ENCODE results near the gene ACTL8. TPM values are rescaled to one million over a fixed set of nuclear protein-coding genes. Genes with fewer than 3 reads are reported as not detected.

The ACTL8 gene
- total RNA-seq, 3 donors from 2014 or later, result not detected

GRCh38 chr1:17795081-17795809 is 40.1 kb downstream of the ACTL8 start:
- Mint-ChIP-seq H3K27me3 (ENCODE audit: low read depth) (peaks cover 14% of the 10 kb centered on the region), H3K9me3 (no peaks in the 10 kb centered on the region), H3K36me3 (ENCODE audit: insufficient read depth) (no peaks in the 10 kb centered on the region), H3K4me1 (ENCODE audit: low read depth) (no peaks in the 10 kb centered on the region), H3K4me3 (no peak overlapping the region)
- DNase-seq, result no peak
- ATAC-seq, result no peak

- Mint-ChIP-seq H3K36me3 (ENCODE audit: insufficient read depth) (no peaks in the 10 kb centered on the region), H3K4me1 (ENCODE audit: low read depth) (no peaks in the 10 kb centered on the region)
Observed at GRCh38 chr1:17795836-17796645, 40.9 kb downstream of the ACTL8 start.

GRCh38 chr1:17797478-17797877 is 42.3 kb downstream of the ACTL8 start:
- Mint-ChIP-seq H3K4me1 (ENCODE audit: low read depth) (no peaks in the 10 kb centered on the region), H3K4me3 (no peak overlapping the region), H3K36me3 (ENCODE audit: insufficient read depth) (no peaks in the 10 kb centered on the region), H3K9me3 (no peaks in the 10 kb centered on the region), H3K27me3 (ENCODE audit: low read depth) (peaks cover 10% of the 10 kb centered on the region)
- ATAC-seq (no peak), DNase-seq (no peak)

More at GRCh38 chr1:17795836-17796645, 40.9 kb downstream of the ACTL8 start:
- ATAC-seq (no peak), DNase-seq (no peak)
- peaks cover 14% of the 10 kb centered on the region for H3K27me3 Mint-ChIP-seq (ENCODE audit: low read depth)
- H3K9me3 Mint-ChIP-seq, result no peaks in the 10 kb centered on the region
- H3K4me3 Mint-ChIP-seq, result no peak overlapping the region

DNA sequence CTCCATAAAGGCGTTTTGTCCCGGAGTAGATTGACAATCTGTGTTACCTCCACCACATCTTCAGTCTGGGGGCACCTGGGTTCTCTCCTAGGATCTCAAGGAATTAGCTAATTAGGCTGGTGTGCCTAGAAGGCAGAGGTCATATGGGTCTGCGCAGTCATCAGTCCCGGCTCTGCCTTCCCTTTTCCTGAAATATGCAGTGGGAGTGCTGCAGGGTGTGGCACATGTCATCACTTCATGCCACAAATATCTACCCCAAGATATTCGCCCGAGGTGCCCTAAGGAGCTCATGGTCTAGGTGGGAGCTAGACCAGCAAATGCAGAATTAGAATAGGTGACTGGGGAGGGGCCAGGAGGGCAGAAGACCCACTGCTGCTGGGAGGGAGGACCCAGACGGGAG is 42.9 kb downstream of the ACTL8 start:
- Mint-ChIP-seq H3K36me3 (ENCODE audit: insufficient read depth) (no peaks in the 10 kb centered on the region), H3K4me1 (ENCODE audit: low read depth) (no peaks in the 10 kb centered on the region), H3K4me3 (no peak overlapping the region), H3K27me3 (ENCODE audit: low read depth) (peaks cover 8% of the 10 kb centered on the region), H3K9me3 (no peaks in the 10 kb centered on the region)
- DNase-seq, result no peak
- ATAC-seq, result no peak

- ATAC-seq, result no peak
- no peak for DNase-seq
- Mint-ChIP-seq H3K4me1 (ENCODE audit: low read depth) (no peaks in the 10 kb centered on the region), H3K4me3 (no peak overlapping the region), H3K9me3 (no peaks in the 10 kb centered on the region), H3K36me3 (ENCODE audit: insufficient read depth) (no peaks in the 10 kb centered on the region), H3K27me3 (ENCODE audit: low read depth) (peaks cover 8% of the 10 kb centered on the region)
Observed at GRCh38 chr1:17798799-17799382, 43.8 kb downstream of the ACTL8 start.

DNA sequence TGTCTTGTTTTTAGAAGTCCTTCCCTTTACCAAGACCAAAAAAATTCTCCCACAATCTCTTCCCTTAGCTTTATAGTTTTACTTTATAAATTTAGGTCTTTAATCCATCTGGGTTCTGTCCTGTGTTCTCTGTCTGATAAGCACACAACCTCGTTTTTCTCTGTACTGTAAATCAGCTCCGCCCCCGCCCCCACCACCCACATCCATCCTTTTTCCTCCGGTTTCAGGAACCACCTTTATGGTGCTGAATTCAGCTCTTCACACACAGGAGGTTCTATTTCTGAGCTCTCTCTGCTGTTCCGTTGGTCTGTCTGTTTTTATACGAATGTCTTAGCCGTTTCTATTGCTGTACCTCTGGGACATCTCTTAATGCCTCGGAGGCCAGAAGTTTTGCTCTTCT is 44.5 kb downstream of the ACTL8 start:
- H3K4me1 Mint-ChIP-seq (ENCODE audit: low read depth), result no peaks in the 10 kb centered on the region
- H3K27me3 Mint-ChIP-seq (ENCODE audit: low read depth), result peaks cover 6% of the 10 kb centered on the region
- no peak overlapping the region for H3K4me3 Mint-ChIP-seq
- H3K36me3 Mint-ChIP-seq (ENCODE audit: insufficient read depth), result no peaks in the 10 kb centered on the region
- DNase-seq (no peak), ATAC-seq (no peak)
- no peaks in the 10 kb centered on the region for H3K9me3 Mint-ChIP-seq

GRCh38 chr1:17802164-17802563 is 47.0 kb downstream of the ACTL8 start:
- H3K4me1 Mint-ChIP-seq (ENCODE audit: low read depth), result no peaks in the 10 kb centered on the region
- H3K4me3 Mint-ChIP-seq, result no peak overlapping the region
- ATAC-seq (no peak), DNase-seq (no peak)
- peaks cover 11% of the 10 kb centered on the region for H3K27me3 Mint-ChIP-seq (ENCODE audit: low read depth)
- no peaks in the 10 kb centered on the region for H3K36me3 Mint-ChIP-seq (ENCODE audit: insufficient read depth)
- no peaks in the 10 kb centered on the region for H3K9me3 Mint-ChIP-seq

GRCh38 chr1:17802945-17803344 is 47.8 kb downstream of the ACTL8 start:
- Mint-ChIP-seq H3K36me3 (ENCODE audit: insufficient read depth) (no peaks in the 10 kb centered on the region), H3K4me1 (ENCODE audit: low read depth) (no peaks in the 10 kb centered on the region), H3K4me3 (no peak overlapping the region), H3K27me3 (ENCODE audit: low read depth) (peaks cover 15% of the 10 kb centered on the region), H3K9me3 (no peaks in the 10 kb centered on the region)
- no peak for ATAC-seq
- no peak for DNase-seq

- Mint-ChIP-seq H3K27me3 (ENCODE audit: low read depth) (peaks cover 11% of the 10 kb centered on the region), H3K36me3 (ENCODE audit: insufficient read depth) (no peaks in the 10 kb centered on the region), H3K4me3 (no peak overlapping the region), H3K4me1 (ENCODE audit: low read depth) (no peaks in the 10 kb centered on the region), H3K9me3 (peaks cover 1% of the 10 kb centered on the region)
- DNase-seq, result no peak
- no peak for ATAC-seq
Observed at GRCh38 chr1:17805869-17806684, 50.9 kb downstream of the ACTL8 start.

DNA sequence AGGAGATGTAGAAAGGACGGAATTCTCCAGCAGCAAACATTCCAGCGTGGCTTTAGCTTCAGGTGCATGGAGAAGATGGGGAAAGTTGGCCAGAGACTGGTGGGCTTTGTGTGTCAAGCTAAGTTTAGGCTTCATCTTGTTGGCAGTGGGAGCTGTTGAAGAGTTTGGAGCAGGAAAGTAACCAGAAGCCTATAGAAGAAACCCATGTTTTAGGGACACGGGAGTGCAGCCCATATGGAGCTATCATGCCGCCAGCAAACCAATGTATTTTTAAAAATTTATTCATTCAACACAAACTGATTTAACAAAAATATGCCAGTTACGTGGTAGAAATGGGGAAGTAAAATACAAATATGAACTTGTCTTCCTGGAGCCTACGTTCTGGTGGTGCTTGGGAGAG is 53.7 kb downstream of the ACTL8 start:
- no peak overlapping the region for H3K4me3 Mint-ChIP-seq
- H3K27me3 Mint-ChIP-seq (ENCODE audit: low read depth), result peaks cover 11% of the 10 kb centered on the region
- peaks cover 4% of the 10 kb centered on the region for H3K9me3 Mint-ChIP-seq
- no peaks in the 10 kb centered on the region for H3K4me1 Mint-ChIP-seq (ENCODE audit: low read depth)
- DNase-seq (no peak), ATAC-seq (no peak)
- H3K36me3 Mint-ChIP-seq (ENCODE audit: insufficient read depth), result no peaks in the 10 kb centered on the region

- DNase-seq (no peak), ATAC-seq (no peak)
- Mint-ChIP-seq H3K27me3 (ENCODE audit: low read depth) (peaks cover 8% of the 10 kb centered on the region), H3K4me3 (no peak overlapping the region), H3K4me1 (ENCODE audit: low read depth) (no peaks in the 10 kb centered on the region), H3K9me3 (peaks cover 16% of the 10 kb centered on the region), H3K36me3 (ENCODE audit: insufficient read depth) (no peaks in the 10 kb centered on the region)
Observed at GRCh38 chr1:17810668-17811067, 55.5 kb downstream of the ACTL8 start.

GRCh38 chr1:17816511-17816910 is 61.4 kb downstream of the ACTL8 start:
- ATAC-seq (no peak), DNase-seq (no peak)
- no peaks in the 10 kb centered on the region for H3K36me3 Mint-ChIP-seq (ENCODE audit: insufficient read depth)
- peaks cover 10% of the 10 kb centered on the region for H3K27me3 Mint-ChIP-seq (ENCODE audit: low read depth)
- H3K9me3 Mint-ChIP-seq, result peaks cover 20% of the 10 kb centered on the region
- no peaks in the 10 kb centered on the region for H3K4me1 Mint-ChIP-seq (ENCODE audit: low read depth)
- no peak overlapping the region for H3K4me3 Mint-ChIP-seq

- DNase-seq (no peak), ATAC-seq (no peak)
- Mint-ChIP-seq H3K4me1 (ENCODE audit: low read depth) (no peaks in the 10 kb centered on the region), H3K4me3 (no peak overlapping the region), H3K36me3 (ENCODE audit: insufficient read depth) (no peaks in the 10 kb centered on the region), H3K27me3 (ENCODE audit: low read depth) (peaks cover 19% of the 10 kb centered on the region), H3K9me3 (peaks cover 20% of the 10 kb centered on the region)
Observed at GRCh38 chr1:17819129-17819802, 64.1 kb downstream of the ACTL8 start.

DNA sequence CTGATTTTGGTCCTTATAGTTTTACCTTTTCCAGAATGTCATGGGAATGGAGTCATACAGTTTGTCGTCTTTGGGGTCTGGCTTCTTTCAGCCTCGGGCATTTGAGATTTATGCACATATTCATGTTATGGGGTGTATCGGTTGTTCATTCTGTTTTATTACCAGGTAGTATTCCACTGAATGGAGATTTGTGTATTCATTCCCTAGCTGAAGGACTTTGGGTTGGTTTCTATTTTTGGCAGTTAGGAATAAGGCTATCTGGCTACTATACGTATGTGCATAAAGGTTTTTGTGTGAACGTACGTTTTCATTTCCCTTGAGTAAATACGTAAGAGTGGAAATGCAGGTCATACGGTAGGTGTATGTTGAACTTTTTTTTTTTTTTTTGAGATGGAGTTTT is 65.1 kb downstream of the ACTL8 start:
- Mint-ChIP-seq H3K4me3 (no peak overlapping the region), H3K9me3 (peaks cover 12% of the 10 kb centered on the region)
- ATAC-seq, result no peak

More for the DNA sequence above, 65.1 kb downstream of the ACTL8 start:
- no peak for DNase-seq
- Mint-ChIP-seq H3K27me3 (ENCODE audit: low read depth) (peaks cover 19% of the 10 kb centered on the region), H3K36me3 (ENCODE audit: insufficient read depth) (no peaks in the 10 kb centered on the region), H3K4me1 (ENCODE audit: low read depth) (no peaks in the 10 kb centered on the region)
